Measurements from ENCODE around the gene TCF25.

Gene TCF25

GRCh38 chr16:89949121-89949742, 75.8 kb downstream of the TCF25 start:
- DNase-seq, result no peak

GRCh38 chr16:89949756-89950155, 76.4 kb downstream of the TCF25 start:
- DNase-seq, result no peak

- DNase-seq, result no peak
Measured at GRCh38 chr16:89951509-89951908, 78.1 kb downstream of the TCF25 start.

GRCh38 chr16:89952049-89952448, 78.7 kb downstream of the TCF25 start:
- DNase-seq, result no peak

GRCh38 chr16:89952551-89952950, 79.2 kb downstream of the TCF25 start:
- DNase-seq, result no peak

- no peak for DNase-seq
Measured at GRCh38 chr16:89953671-89954406, 80.4 kb downstream of the TCF25 start.

- DNase-seq, result no peak
Measured at GRCh38 chr16:89954462-89954861, 81.1 kb downstream of the TCF25 start.

- no peak for DNase-seq
Measured at GRCh38 chr16:89955001-89955685, 81.8 kb downstream of the TCF25 start.

GRCh38 chr16:89956505-89957215, 83.3 kb downstream of the TCF25 start:
- no peak for DNase-seq

GRCh38 chr16:89957216-89957785, 83.9 kb downstream of the TCF25 start:
- DNase-seq, result no peak

GRCh38 chr16:89958068-89958467, 84.7 kb downstream of the TCF25 start:
- no peak for DNase-seq

GRCh38 chr16:89958596-89958995, 85.2 kb downstream of the TCF25 start:
- DNase-seq, result no peak

GRCh38 chr16:89960966-89961365, 87.6 kb downstream of the TCF25 start:
- no peak for DNase-seq

Measured in NCI-H510A treated with DMSO at 0.1 percent for 48 hours (cell line).